IMR-90 (cell line): ENCODE measurements around the gene PIGZ. TPM values are rescaled to one million over a fixed set of nuclear protein-coding genes. Genes with fewer than 3 reads are reported as not detected.
A peak's percentile ranks its signal among the peaks of the same experiment; 100 is the strongest.

ENCODE experiments used
- ATAC-seq: fragments of 200-7000 bp; cut with Tn5 transposase; 2 replicates; pipeline ENCODE4 v1.9.1; 2020; ENCODE audit warnings: low read depth, mild to moderate bottlenecking, moderate library complexity
- BruUV-seq: library from RNA; stranded (reverse); fragments of 400-500 nt; replicated peaks from 2 replicates; lab custom pipeline; 2021; lab: Mats Ljungman, UMichigan
- CTCF ChIA-PET: fragments of 300-600 bp; formaldehyde crosslinking; extraction: SDS; loops from one replicate; lab custom pipeline; 2021; ENCODE audit warnings: antibody characterized with exemption; lab: Yijun Ruan, JAX
- POLR2A ChIA-PET: fragments of 300-600 bp; sonication (Branson Sonifier 250); formaldehyde crosslinking; loops from one replicate; lab custom pipeline; 2022; ENCODE audit warnings: antibody characterized with exemption; ENCODE audit not compliant: unreplicated experiment; lab: Charles Lee
- DNase-seq: peaks from one replicate; pipeline ENCODE4 v3.0.0; 2013
- H2AFZ ChIP-seq: replicated peaks from 2 replicates; pipeline ENCODE3; 2013; ENCODE audit warnings: low read length, mild to moderate bottlenecking; ENCODE audit not compliant: poor library complexity
- H2AK5ac ChIP-seq: 2 replicates; pipeline ENCODE4 v1.6.1; 2013; ENCODE audit warnings: low read depth, low read length, inconsistent platforms
- H2AK9ac ChIP-seq: replicated peaks from 2 replicates; pipeline ENCODE3; 2013; ENCODE audit warnings: mild to moderate bottlenecking, low read depth, low read length, moderate library complexity; ENCODE audit not compliant: poor library complexity
- H2BK120ac ChIP-seq: 2 replicates; pipeline ENCODE4 v1.6.1; 2013; ENCODE audit warnings: low read depth, low read length, inconsistent platforms
- H2BK15ac ChIP-seq: 3 replicates; pipeline ENCODE4 v1.6.1; 2013; ENCODE audit warnings: low read depth, low read length, inconsistent platforms
- H2BK20ac ChIP-seq: 2 replicates; pipeline ENCODE4 v1.6.1; 2013; ENCODE audit warnings: low read depth, mild to moderate bottlenecking, inconsistent platforms, low read length, moderate library complexity
- H2BK5ac ChIP-seq: 2 replicates; pipeline ENCODE4 v1.6.1; 2013; ENCODE audit warnings: mild to moderate bottlenecking, low read depth, low read length, inconsistent platforms; ENCODE audit not compliant: poor library complexity, severe bottlenecking
- H3K14ac ChIP-seq: replicated peaks from 2 replicates; pipeline ENCODE4 v1.6.1; 2013; ENCODE audit warnings: low read depth, low read length, inconsistent platforms
- H3K18ac ChIP-seq: 2 replicates; pipeline ENCODE4 v1.6.1; 2013; ENCODE audit warnings: low read depth, low read length, control low read depth
- H3K23ac ChIP-seq: 2 replicates; pipeline ENCODE4 v1.6.1; 2013; ENCODE audit warnings: low read depth, low read length, inconsistent platforms
- H3K27ac ChIP-seq: 2 replicates; pipeline ENCODE4 v1.5.1; 2013; ENCODE audit warnings: mild to moderate bottlenecking, control low read depth, low read length; ENCODE audit not compliant: insufficient read depth
- H3K27me3 ChIP-seq: 2 replicates; pipeline ENCODE4 v1.6.1; 2013; ENCODE audit warnings: low read length; ENCODE audit not compliant: control insufficient read depth, insufficient read depth
- H3K36me3 ChIP-seq: 2 replicates; pipeline ENCODE4 v1.6.1; 2013; ENCODE audit warnings: low read length, mixed read lengths; ENCODE audit not compliant: control insufficient read depth, insufficient read depth
- H3K4ac ChIP-seq: 2 replicates; pipeline ENCODE4 v1.6.1; 2013; ENCODE audit warnings: low read depth, low read length, inconsistent platforms
- H3K4me1 ChIP-seq: 2 replicates; pipeline ENCODE4 v1.6.1; 2013; ENCODE audit warnings: low read length, mixed read lengths; ENCODE audit not compliant: control insufficient read depth, insufficient read depth
- H3K4me2 ChIP-seq: 2 replicates; pipeline ENCODE4 v1.6.1; 2013; ENCODE audit warnings: low read depth, mild to moderate bottlenecking, control low read depth, low read length, moderate library complexity
- H3K4me3 ChIP-seq: 2 replicates; pipeline ENCODE4 v1.5.1; 2013; ENCODE audit warnings: low read depth, mild to moderate bottlenecking, control low read depth, low read length, moderate library complexity; ENCODE audit not compliant: insufficient read depth
- H3K56ac ChIP-seq: 2 replicates; pipeline ENCODE4 v1.6.1; 2013; ENCODE audit warnings: low read length, inconsistent platforms; ENCODE audit not compliant: insufficient read depth; ENCODE audit errors: extremely low read depth
- H3K79me1 ChIP-seq, 2 experiments: 2 replicates each; pipeline ENCODE4 v1.6.1; 2013; ENCODE audit warnings: low read length in 2 of 2, inconsistent platforms in 1 of 2, low read depth in 1 of 2
- H3K9ac ChIP-seq: 2 replicates; pipeline ENCODE4 v1.6.1; 2013; ENCODE audit warnings: low read depth, low read length, control low read depth
- H3K9me1 ChIP-seq: 2 replicates; pipeline ENCODE4 v1.6.1; 2013; ENCODE audit warnings: low read length, inconsistent platforms; ENCODE audit not compliant: insufficient read depth
- H3K9me3 ChIP-seq: 2 replicates; pipeline ENCODE4 v1.6.1; 2013; ENCODE audit warnings: low read length; ENCODE audit not compliant: control insufficient read depth, insufficient read depth
- H4K20me1 ChIP-seq: 2 replicates; pipeline ENCODE4 v1.6.1; 2013; ENCODE audit warnings: low read length, inconsistent platforms; ENCODE audit not compliant: insufficient read depth
- H4K5ac ChIP-seq: 2 replicates; pipeline ENCODE4 v1.6.1; 2013; ENCODE audit warnings: mild to moderate bottlenecking, low read depth, low read length, control low read depth
- H4K8ac ChIP-seq, 2 experiments: 2 replicates each; pipeline ENCODE4 v1.6.1; 2013; ENCODE audit warnings: low read depth in 2 of 2, low read length in 2 of 2, control low read depth in 1 of 2, inconsistent platforms in 1 of 2
- H4K91ac ChIP-seq: 2 replicates; pipeline ENCODE4 v1.6.1; 2013; ENCODE audit warnings: low read depth, low read length, inconsistent platforms; ENCODE audit not compliant: insufficient read depth
- NFE2L2 ChIP-seq: fragments of 150-350 bp; IDR thresholded peaks from 2 replicates; pipeline ENCODE4 v1.6.1; 2016; ENCODE audit warnings: low read depth, mild to moderate bottlenecking, low read length
- RCOR1 ChIP-seq: IDR thresholded peaks from 2 replicates; pipeline ENCODE4 v1.6.1; 2012; ENCODE audit warnings: mild to moderate bottlenecking, low read length, improper control_type of control experiment; ENCODE audit not compliant: insufficient replicate concordance
- WGBS, 2 experiments: methylation state at CpG; one replicate each; pipeline versions ENCODE4 v1.1.5 to v1.1.7; 2013; ENCODE audit warnings: missing lambda C conversion rate in 2 of 2; ENCODE audit not compliant: insufficient read length in 1 of 2; ENCODE audit errors: extremely low coverage in 2 of 2; 5-methylcytosine and 5-hydroxymethylcytosine counted together
- dilution Hi-C: fragments of 300-500 bp; cut with HindIII; formaldehyde crosslinking; loops from one replicate; pipeline ENCODE4 v1.14.3; 2018; ENCODE audit warnings: low sequenced_read_pairs; ENCODE audit not compliant: unreplicated experiment
- in situ Hi-C: fragments of 300-500 bp; cut with MboI; formaldehyde crosslinking; loops from 3 replicates; pipeline ENCODE4 v1.14.3; 2019; ENCODE audit warnings: low sequenced_read_pairs, inconsistent platforms, mixed read lengths
- intact Hi-C: fragments of 100-400 bp; cut with micrococcal nuclease; formaldehyde crosslinking; loops from 2 replicates; pipeline ENCODE4 v1.10.0; 2022
- polyA plus RNA-seq, 3 experiments: library from polyadenylated mRNA; depleted of rRNA; stranded (reverse); fragments of >200 nt; gene quantifications; 2 replicates each; pipeline ENCODE4 v1.2.3, GENCODE V29; 2012; ENCODE audit warnings: low replicate concordance in 1 of 3
- total RNA-seq: library from RNA; depleted of rRNA; stranded (reverse); fragments of >200 nt; gene quantifications from 2 replicates; pipeline ENCODE4 v1.2.3, GENCODE V29; 2012
- TF ChIP-seq, protein P1 (sequence below): conservative IDR thresholded peaks from 2 replicates; pipeline ENCODE4 v1.5.1; 2012; ENCODE audit warnings: mild to moderate bottlenecking, low read depth, low read length, improper control_type of control experiment

Gene PIGZ
- total and polyA plus RNA-seq, 2 of the 4 experiments (the other 2 are of a cell fraction) = 0.18 to 0.86 TPM

DNA sequence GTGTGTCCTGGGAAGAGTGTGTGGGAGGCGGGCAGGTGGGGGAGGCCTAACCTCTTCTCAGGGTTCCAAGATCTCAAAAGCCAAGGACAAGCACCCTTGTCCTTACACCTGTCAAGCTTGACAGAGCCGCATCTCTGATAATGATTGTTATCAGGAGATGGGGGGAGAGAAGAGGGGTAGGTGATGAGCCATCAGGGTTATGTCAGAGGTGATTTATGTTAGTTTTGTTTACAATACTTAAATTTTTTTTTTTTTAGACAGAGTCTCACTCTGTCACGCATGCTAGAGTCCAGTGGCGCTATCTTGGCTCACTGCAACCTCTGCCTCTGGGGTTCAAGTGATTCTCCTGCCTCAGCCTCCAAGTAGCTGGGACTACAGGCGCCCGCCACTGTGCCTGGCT is 18.9 kb downstream of the PIGZ start:
- TF ChIP-seq NFE2L2 (no peak), RCOR1 (no peak)
- TF ChIP-seq, protein P1, sequence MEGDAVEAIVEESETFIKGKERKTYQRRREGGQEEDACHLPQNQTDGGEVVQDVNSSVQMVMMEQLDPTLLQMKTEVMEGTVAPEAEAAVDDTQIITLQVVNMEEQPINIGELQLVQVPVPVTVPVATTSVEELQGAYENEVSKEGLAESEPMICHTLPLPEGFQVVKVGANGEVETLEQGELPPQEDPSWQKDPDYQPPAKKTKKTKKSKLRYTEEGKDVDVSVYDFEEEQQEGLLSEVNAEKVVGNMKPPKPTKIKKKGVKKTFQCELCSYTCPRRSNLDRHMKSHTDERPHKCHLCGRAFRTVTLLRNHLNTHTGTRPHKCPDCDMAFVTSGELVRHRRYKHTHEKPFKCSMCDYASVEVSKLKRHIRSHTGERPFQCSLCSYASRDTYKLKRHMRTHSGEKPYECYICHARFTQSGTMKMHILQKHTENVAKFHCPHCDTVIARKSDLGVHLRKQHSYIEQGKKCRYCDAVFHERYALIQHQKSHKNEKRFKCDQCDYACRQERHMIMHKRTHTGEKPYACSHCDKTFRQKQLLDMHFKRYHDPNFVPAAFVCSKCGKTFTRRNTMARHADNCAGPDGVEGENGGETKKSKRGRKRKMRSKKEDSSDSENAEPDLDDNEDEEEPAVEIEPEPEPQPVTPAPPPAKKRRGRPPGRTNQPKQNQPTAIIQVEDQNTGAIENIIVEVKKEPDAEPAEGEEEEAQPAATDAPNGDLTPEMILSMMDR = no peak
- Histone ChIP-seq H4K20me1 (no peaks in the 10 kb centered on the region), H3K9me3 (no peaks in the 10 kb centered on the region), H4K5ac (no peak overlapping the region), H3K27ac (no peak overlapping the region), H3K18ac (no peak overlapping the region), H2AK5ac (no peak overlapping the region), H3K4ac (no peak overlapping the region), H2BK15ac (no peak overlapping the region), H4K8ac (no peak overlapping the region), H3K56ac (no peak overlapping the region), H3K79me1 (no peaks in the 10 kb centered on the region; a peak in 1 of 4 replicates), H3K23ac (no peak overlapping the region), H2BK5ac (no peak overlapping the region), H3K9ac (no peak overlapping the region), H4K91ac (no peak overlapping the region), H3K4me3 (no peak overlapping the region), H3K9me1 (no peaks in the 10 kb centered on the region), H3K4me2 (peak overlapping the region; percentile 43; the same call in 1 of the 2 replicates), H2BK20ac (no peak overlapping the region), H3K4me1 (no peaks in the 10 kb centered on the region; the same call in 1 of the 2 replicates), H2BK120ac (no peak overlapping the region), H2AK9ac (no peak overlapping the region), H3K27me3 (peaks cover 23% of the 10 kb centered on the region), H3K36me3 (no peaks in the 10 kb centered on the region), H2AFZ (no peak overlapping the region), H3K14ac (no peak overlapping the region)
- dilution Hi-C loops = no loop called here
- in situ Hi-C loops = loop anchor here (25.0 kb wide), 1 partner anchor 337 kb away; no protein-coding TSS in a partner anchor
- intact Hi-C loops = loop anchor here (10.0 kb wide), 1 partner anchor 345 kb away; no protein-coding TSS in a partner anchor
- CTCF ChIA-PET = no interaction called here
- ATAC-seq (no peak), DNase-seq (no peak)
- WGBS, 2 experiments = no CpG with 5 or more reads among the region's 6 CpGs
- POLR2A ChIA-PET = no interaction called here
- no TSS peak for BruUV-seq
